GM18505 (cell line): ENCODE measurements around the gene FAM111B.

ENCODE experiments used
- ATAC-seq: cut with Tn5 transposase; IDR thresholded peaks from one replicate; pipeline ENCODE4 v1.9.1; 2021; ENCODE audit not compliant: unreplicated experiment
- POLR2A ChIP-seq: IDR thresholded peaks from 4 replicates; pipeline ENCODE4 v1.6.1; 2011; ENCODE audit warnings: borderline replicate concordance; ENCODE audit not compliant: insufficient read depth, insufficient read length; ENCODE audit errors: extremely low read depth

The FAM111B gene

GRCh38 chr11:59158206-59159068, 51.4 kb downstream of the FAM111B start:
- ATAC-seq: peak; percentile 80
- TF ChIP-seq POLR2A: no peak

GRCh38 chr11:59164028-59164427, 57.0 kb downstream of the FAM111B start:
- TF ChIP-seq POLR2A: no peak
- ATAC-seq: no peak

- no peak for TF ChIP-seq POLR2A
- peak; percentile 71 for ATAC-seq
Observed at GRCh38 chr11:59171508-59172322, 64.7 kb downstream of the FAM111B start, which contains the start of gene DTX4. Gene DTX4, plus strand, starts transcription at chr11:59172132. Its CDS starts 464 bp downstream, at chr11:59172596.

GRCh38 chr11:59172345-59173079, 65.5 kb downstream of the FAM111B start:
- peak; percentile 34 for ATAC-seq
- no peak for TF ChIP-seq POLR2A

GRCh38 chr11:59173080-59173963, 66.3 kb downstream of the FAM111B start:
- no peak for ATAC-seq
- TF ChIP-seq POLR2A: no peak

- no peak for ATAC-seq
- TF ChIP-seq POLR2A: no peak
Observed at GRCh38 chr11:59173964-59174663, 67.1 kb downstream of the FAM111B start.

GRCh38 chr11:59174664-59175033, 67.6 kb downstream of the FAM111B start:
- TF ChIP-seq POLR2A: no peak

GRCh38 chr11:59175091-59175501, 68.1 kb downstream of the FAM111B start:
- ATAC-seq: no peak
- no peak for TF ChIP-seq POLR2A

More at GRCh38 chr11:59174664-59175033, 67.6 kb downstream of the FAM111B start:
- ATAC-seq: no peak

GRCh38 chr11:59176330-59176729, 69.3 kb downstream of the FAM111B start:
- no peak for TF ChIP-seq POLR2A
- ATAC-seq: no peak
